Measurements from ENCODE around the gene CKS1B.

Gene CKS1B

GRCh38 chr1:154945962-154946850 lies 28.3 kb upstream of the CKS1B start:
- DNase-seq = no peak

GRCh38 chr1:154948079-154948478 lies 26.4 kb upstream of the CKS1B start:
- no peak for DNase-seq

DNA sequence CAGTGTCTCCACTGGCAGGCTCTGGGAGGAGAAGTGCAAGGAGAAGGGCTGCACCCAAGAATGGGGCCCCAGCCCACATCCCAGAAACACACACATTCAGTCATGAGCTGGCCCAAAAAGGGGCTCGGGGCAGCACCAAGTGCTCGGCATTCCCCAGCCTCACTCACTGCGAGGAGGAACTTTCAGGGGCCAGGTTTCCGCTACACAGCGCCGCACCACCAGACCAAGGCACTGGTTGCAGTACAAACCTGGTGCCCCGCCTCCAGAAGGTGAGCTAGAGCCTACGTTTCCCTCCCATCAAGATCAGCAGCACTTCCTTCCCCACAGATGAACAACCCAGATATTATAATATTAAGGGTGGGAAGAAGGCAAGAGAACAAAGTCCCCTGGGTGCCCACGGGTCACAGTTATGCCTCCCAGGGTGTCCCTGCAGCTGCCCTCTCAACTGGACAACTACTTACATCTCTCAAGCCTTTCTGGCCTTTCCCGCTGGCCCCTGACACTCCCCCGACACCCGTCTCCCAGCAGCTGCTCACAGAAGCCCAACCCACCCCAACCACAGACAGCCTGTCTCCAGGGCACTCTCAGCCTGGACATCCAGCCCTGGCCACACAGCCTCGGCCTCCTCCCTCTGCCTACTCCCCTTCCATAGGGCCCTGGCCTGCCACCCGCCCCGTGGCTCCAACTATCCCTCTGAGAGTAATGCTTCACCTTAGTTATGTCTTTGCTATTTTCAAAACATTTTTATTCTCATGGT lies 22.4 kb upstream of the CKS1B start:
- no peak for DNase-seq

GRCh38 chr1:154952664-154953063 lies 21.8 kb upstream of the CKS1B start:
- no peak for DNase-seq

- no peak for DNase-seq
These were observed 20.9 kb upstream of the CKS1B start for GRCh38 chr1:154953611-154954038.

DNA sequence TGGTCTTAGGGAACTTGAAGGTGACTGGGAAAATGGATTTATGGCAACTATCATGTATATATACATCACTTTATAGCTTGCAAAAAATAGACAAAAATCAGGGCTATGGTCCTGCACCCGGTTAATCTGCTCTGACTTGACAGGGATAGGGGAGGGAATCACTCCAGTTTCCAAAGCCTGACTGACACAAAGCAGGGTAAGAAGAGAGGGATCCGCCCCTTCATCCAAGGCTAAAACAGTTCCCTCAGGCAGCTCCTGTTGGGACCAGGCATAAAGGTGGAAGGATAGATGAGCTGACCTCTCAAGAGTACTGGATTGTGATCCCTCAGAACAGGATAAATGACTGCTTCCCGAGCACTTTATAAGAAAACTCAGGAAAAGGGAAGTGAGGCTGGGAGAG lies 19.9 kb upstream of the CKS1B start:
- DNase-seq = no peak

DNA sequence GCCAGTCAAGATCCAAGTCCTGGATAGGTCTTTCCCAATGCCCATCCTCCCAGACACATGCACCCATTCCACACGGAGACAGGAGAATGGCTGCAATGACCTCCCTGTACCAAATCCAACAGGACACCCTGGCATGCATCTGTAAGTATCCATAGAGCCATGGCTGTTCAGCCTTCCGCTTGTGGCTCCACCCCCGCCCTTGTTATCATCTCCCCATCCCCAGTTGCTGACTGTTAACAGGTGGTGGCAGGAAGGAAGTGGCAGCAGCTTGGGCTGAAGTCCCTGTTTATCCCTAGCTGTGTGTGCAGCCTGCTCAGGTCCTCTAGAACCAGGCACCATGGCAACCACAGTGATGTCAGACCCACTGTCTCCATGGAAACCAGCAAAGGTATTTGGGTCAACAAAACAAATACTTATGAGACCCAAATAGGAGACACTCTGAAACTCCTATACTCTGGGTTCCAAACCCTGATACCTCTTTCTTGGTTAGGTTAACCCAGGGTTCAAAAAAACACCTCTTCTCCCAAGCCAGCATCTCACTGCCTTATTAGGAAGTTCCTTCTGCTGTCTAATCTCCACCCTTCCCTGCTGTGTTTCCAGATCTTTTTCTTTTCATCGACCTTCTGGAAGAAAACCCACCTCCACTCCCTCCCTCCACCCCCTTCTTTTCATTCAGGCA lies 19.3 kb upstream of the CKS1B start:
- peak; percentile 89 for DNase-seq

- DNase-seq = peak; percentile 95
These were observed 18.6 kb upstream of the CKS1B start, which contains the start of gene PBXIP1 for GRCh38 chr1:154955718-154956543. Gene PBXIP1 (minus strand): TSS chr1:154956099. CDS start chr1:154953721, 2,378 bp downstream.

- DNase-seq = no peak
These were observed 17.9 kb upstream of the CKS1B start for GRCh38 chr1:154956544-154956941.

DNA sequence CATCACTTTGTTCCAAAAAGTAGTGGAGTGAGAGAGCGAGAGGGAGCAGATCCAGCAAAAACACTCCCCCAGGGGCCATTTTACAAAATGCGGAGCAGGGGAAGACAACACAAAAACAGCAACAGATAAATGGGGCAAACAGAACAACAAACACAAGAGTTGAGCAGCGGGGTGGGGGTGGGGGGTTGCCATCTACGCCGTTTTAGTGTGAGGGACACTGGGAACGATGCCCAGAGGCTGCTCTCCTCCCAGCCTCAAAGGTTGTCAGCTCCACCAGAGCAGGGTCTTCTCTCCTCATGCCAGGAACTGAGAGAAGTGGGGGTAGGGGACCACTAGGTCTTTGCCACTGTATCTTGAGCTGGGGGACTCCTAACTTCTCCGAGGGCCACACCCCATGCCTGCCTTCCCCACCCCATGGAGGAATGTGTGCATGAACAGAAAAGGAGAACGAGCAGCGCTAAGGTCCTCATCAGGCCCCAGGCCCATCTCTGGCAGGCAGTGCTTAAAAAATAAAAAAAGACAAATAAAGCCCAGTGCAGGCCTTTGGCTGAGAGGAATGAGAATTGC lies 17.3 kb upstream of the CKS1B start:
- no peak for DNase-seq

DNA sequence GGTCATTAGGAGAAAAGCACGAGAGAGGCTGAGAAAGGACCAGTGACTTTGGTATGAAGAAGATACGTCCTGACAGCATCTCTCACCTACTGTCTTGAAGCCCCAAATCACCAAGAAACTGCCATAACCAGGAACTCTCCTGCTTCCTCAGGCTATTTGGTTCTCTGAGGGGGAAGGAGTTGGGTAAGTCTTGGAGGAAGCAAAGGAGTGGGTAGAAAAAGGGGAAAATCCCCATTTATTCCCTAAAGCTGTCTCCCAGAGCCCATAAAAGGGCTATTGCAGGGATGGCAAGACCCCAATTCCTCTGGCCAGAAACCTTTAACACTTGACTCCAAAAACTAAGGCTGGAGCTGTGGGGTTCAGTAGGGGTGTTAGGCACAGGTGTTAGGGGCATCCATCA lies 16.4 kb upstream of the CKS1B start:
- DNase-seq = no peak

DNA sequence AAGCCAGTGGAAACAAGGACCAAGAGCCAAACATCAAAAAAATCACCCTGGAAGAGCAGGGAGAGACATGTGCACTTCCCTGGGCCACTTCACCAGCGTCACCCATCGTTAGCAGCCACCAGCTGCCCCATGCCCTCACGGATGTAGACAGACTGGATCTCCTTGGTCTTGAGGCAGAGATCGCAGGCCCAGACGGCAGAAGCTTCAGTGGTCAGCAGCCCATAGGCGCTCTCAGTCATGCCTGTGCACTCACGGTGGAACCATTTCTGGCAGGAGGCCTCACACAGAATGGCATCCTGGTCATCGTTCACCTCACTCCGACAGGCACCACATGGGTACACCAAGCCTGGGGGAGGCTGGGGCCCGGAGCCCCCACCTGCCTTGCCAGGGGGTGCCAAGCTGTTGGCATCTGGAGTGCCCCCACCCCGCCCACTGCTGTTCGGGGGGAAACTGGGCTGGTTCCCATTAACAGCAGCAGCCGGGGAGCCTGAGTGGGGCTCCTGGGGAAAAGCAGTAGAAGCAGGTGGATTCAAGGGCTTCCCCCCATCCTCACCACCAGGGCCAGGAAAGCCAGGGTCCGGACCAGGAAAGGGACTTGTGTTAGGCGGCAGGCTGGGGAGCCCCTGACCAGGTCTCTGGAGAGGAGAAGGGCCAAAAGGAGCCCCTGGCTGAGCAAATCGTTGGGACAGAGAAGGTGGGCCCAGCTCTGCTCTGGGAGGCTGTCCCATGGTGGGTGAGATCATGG lies 15.6 kb upstream of the CKS1B start:
- no peak for DNase-seq

DNA sequence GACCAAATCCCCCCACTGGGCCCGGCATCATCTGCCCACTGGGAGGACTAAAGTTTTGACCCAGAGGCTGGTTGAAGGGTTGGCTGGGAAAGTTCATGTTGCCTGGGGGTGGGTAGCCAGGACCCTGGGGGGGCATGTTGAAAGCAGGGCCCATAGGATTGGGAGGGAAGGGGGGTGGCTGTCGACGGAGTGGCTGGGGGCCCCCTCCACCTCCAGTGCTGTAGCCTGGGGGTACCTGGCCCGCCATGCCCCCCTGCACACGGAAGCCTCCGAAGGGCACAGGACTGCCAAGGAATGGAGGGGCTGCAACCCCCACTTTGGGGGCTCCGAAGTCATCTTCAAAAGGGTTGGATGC lies 15.1 kb upstream of the CKS1B start:
- no peak for DNase-seq

- DNase-seq = no peak
These were observed 13.9 kb upstream of the CKS1B start for GRCh38 chr1:154960446-154961136.

- peak; percentile 89 for DNase-seq
These were observed 13.0 kb upstream of the CKS1B start, which contains the start of gene PYGO2 for GRCh38 chr1:154961207-154962155. Gene PYGO2 (minus strand): TSS chr1:154961782. CDS start chr1:154961576, 206 bp downstream.

DNA sequence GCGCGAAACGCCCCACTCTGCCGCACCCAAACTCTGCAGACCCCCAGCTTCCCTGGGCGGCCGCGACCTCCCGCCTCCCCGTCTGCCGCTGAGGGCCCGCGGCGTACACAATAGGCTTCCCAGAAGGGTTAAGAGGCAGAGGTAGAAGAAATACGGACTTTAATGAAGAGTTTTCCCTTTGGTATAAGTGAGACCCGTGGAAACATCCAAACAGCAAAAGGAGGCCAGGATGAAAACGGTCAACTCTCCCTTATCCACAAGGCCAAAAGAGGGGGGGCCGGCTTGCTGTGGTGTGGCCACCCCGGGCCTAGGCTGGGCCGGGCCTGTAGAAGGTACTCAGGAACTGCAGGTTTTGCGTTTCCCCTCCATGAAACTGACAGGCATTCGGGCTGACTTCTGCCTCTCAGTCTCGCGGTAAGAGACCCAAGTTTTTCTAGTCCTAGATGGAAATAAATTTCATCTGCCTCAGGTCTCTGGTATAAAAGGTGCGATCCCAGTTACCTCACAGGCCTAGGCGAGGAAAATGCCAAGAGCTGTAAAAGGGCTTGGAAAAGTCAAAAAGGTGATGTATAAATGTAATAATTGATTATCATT lies 12.2 kb upstream of the CKS1B start:
- DNase-seq = peak; percentile 64

DNA sequence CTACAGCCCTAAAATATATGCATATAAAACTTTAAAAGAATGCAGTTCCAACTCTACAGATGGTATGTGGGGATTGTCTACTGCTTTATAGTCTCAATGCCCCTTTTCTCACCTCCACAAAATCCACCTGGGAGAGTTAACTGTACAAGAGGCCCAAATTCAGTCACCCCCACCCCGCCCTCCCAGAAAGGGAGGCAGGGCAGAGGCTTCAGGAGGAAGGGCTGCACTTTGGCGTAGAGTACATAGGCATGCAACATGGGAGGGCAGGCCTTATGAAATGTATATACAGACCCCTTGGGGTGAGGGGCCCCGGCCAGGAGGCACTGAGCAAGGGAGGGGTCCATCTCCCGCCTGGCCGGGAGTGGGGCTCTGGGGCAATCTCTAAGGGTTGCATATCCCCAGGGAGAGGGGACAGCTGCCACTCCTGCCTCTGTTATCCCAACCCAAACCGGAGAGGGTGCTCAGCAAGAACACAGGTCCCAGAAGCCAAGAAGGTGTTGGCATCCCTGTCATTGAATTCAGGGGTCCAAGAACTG lies 11.6 kb upstream of the CKS1B start:
- no peak for DNase-seq

DNA sequence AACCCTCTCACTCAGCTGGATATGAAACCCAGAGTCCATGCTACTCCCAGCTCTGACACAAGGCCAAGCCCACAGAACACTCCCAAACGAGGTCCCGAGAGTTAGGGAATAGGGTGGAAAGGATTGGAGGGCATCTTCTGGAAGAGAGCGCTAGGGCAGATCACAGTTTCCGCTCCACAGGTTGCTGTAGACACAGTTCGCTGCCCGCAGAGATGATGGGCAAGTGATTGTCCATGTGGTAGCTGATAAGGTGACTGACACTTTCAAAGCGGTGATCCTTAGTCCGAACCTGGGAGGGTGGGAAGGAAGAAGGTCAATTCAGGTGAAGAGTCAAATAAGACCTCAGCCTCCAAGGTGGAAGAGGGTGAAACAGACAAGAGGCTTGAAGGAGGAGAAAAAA lies 10.8 kb upstream of the CKS1B start:
- DNase-seq = no peak

DNA sequence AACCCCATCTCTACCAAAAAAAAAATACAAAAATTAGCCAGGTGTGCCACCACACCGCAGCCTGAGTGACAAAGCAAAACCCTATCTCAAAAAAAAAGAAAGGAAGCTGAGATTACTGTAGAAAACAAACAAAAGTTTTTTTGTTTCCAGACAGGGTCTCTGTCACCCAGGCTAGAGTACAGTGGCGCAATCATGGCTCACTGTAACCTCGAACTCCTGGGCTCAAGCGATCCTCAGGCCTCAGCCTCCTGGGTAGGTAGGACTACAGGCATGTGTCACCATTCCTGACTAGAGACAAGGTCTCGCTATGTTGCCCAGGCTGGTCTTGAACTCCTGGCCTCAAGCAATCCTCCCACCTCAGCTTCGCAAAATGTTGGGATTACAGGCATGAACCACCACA lies 10.1 kb upstream of the CKS1B start:
- no peak for DNase-seq
